ENCODE results near the gene SYNE2.

DNA sequence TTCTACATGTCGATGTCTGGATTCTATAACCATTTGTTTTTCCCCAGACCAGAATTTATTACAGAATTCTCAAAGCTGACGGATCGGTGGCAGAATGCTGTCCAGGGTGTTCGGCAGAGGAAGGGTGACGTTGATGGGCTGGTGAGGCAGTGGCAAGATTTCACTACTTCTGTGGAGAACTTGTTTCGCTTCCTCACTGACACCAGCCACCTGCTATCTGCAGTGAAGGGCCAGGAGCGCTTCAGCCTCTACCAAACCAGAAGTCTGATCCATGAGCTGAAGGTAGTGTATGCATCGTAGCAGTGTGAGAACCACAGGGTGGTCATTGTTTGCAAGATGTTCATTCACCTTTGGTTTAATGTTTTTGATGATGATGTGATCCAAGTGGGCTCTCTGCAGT is 317.4 kb downstream of the SYNE2 start:
- TF ChIP-seq, protein P1, sequence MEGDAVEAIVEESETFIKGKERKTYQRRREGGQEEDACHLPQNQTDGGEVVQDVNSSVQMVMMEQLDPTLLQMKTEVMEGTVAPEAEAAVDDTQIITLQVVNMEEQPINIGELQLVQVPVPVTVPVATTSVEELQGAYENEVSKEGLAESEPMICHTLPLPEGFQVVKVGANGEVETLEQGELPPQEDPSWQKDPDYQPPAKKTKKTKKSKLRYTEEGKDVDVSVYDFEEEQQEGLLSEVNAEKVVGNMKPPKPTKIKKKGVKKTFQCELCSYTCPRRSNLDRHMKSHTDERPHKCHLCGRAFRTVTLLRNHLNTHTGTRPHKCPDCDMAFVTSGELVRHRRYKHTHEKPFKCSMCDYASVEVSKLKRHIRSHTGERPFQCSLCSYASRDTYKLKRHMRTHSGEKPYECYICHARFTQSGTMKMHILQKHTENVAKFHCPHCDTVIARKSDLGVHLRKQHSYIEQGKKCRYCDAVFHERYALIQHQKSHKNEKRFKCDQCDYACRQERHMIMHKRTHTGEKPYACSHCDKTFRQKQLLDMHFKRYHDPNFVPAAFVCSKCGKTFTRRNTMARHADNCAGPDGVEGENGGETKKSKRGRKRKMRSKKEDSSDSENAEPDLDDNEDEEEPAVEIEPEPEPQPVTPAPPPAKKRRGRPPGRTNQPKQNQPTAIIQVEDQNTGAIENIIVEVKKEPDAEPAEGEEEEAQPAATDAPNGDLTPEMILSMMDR (IDR thresholded peaks at IDR 0.05): no peak
- TF ChIP-seq POLR2A (IDR thresholded peaks at IDR 0.05): no peak
- no peak for TF ChIP-seq EP300 (IDR thresholded peaks at IDR 0.05)
